ENCODE results near the gene ENTHD1. TPM values are rescaled to one million over a fixed set of nuclear protein-coding genes. Genes with fewer than 3 reads are reported as not detected.
"Not testable (repeated sequence)": the region's sequence is repeated elsewhere in the genome, so short reads cannot be mapped to it uniquely, and the experiment has no call there.

The ENTHD1 gene
- total RNA-seq, 3 donors from 2014 or later = not detected

GRCh38 chr22:39871008-39871798 is 22.4 kb downstream of the ENTHD1 start:
- TF ChIP-seq, protein P1, sequence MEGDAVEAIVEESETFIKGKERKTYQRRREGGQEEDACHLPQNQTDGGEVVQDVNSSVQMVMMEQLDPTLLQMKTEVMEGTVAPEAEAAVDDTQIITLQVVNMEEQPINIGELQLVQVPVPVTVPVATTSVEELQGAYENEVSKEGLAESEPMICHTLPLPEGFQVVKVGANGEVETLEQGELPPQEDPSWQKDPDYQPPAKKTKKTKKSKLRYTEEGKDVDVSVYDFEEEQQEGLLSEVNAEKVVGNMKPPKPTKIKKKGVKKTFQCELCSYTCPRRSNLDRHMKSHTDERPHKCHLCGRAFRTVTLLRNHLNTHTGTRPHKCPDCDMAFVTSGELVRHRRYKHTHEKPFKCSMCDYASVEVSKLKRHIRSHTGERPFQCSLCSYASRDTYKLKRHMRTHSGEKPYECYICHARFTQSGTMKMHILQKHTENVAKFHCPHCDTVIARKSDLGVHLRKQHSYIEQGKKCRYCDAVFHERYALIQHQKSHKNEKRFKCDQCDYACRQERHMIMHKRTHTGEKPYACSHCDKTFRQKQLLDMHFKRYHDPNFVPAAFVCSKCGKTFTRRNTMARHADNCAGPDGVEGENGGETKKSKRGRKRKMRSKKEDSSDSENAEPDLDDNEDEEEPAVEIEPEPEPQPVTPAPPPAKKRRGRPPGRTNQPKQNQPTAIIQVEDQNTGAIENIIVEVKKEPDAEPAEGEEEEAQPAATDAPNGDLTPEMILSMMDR (IDR thresholded peaks at IDR 0.05) = no peak
- no peak for DNase-seq

GRCh38 chr22:39869797-39870196 is 23.8 kb downstream of the ENTHD1 start:
- H3K9me3 ChIP-seq; H3K36me3 ChIP-seq (ENCODE audit: low read depth); H3K4me3 ChIP-seq; intact Hi-C loops (cut with DNase I, micrococcal nuclease); ATAC-seq; DNase-seq; H3K4me1 ChIP-seq (ENCODE audit: low read depth): not testable (repeated sequence)

More at GRCh38 chr22:39871008-39871798, 22.4 kb downstream of the ENTHD1 start:
- Histone ChIP-seq H3K4me3 (no peak overlapping the region), H3K9me3 (no peaks in the 10 kb centered on the region), H3K36me3 (ENCODE audit: low read depth) (no peaks in the 10 kb centered on the region), H3K4me1 (ENCODE audit: low read depth) (no peaks in the 10 kb centered on the region)
- no peak for ATAC-seq
- intact Hi-C loops (cut with DNase I, micrococcal nuclease) = no loop called here

- H3K4me1 ChIP-seq (ENCODE audit: low read depth) = no peaks in the 10 kb centered on the region
- DNase-seq = no peak
- intact Hi-C loops (cut with DNase I, micrococcal nuclease) = no loop called here
These were observed 24.8 kb downstream of the ENTHD1 start for GRCh38 chr22:39868741-39869140.

GRCh38 chr22:39859903-39860588 is 33.5 kb downstream of the ENTHD1 start:
- intact Hi-C loops (cut with DNase I, micrococcal nuclease) = loop anchor here in 1 of 2 donors (10.0 kb wide), 1 partner anchor 55 kb away; no protein-coding TSS in a partner anchor
- Histone ChIP-seq H3K4me1 (ENCODE audit: low read depth) (no peaks in the 10 kb centered on the region), H3K36me3 (ENCODE audit: low read depth) (no peaks in the 10 kb centered on the region), H3K4me3 (no peak overlapping the region), H3K9me3 (no peaks in the 10 kb centered on the region)
- TF ChIP-seq, protein P1 (IDR thresholded peaks at IDR 0.05) = no peak
- DNase-seq = no peak
- ATAC-seq = no peak

More at GRCh38 chr22:39868741-39869140, 24.8 kb downstream of the ENTHD1 start:
- no peak for ATAC-seq
- no peaks in the 10 kb centered on the region for H3K9me3 ChIP-seq
- H3K4me3 ChIP-seq = no peak overlapping the region
- H3K36me3 ChIP-seq (ENCODE audit: low read depth) = no peaks in the 10 kb centered on the region
- TF ChIP-seq, protein P1 (IDR thresholded peaks at IDR 0.05) = no peak

- intact Hi-C loops (cut with DNase I, micrococcal nuclease) = loop anchor here in 1 of 2 donors (10.0 kb wide), 1 partner anchor 58 kb away; no protein-coding TSS in a partner anchor
- Histone ChIP-seq H3K4me3 (no peak overlapping the region), H3K9me3 (no peaks in the 10 kb centered on the region), H3K36me3 (ENCODE audit: low read depth) (no peaks in the 10 kb centered on the region), H3K4me1 (ENCODE audit: low read depth) (no peaks in the 10 kb centered on the region)
- TF ChIP-seq, protein P1 (IDR thresholded peaks at IDR 0.05) = no peak
- no peak for DNase-seq
- ATAC-seq = no peak
These were observed 37.0 kb downstream of the ENTHD1 start for GRCh38 chr22:39856588-39856987.

DNA sequence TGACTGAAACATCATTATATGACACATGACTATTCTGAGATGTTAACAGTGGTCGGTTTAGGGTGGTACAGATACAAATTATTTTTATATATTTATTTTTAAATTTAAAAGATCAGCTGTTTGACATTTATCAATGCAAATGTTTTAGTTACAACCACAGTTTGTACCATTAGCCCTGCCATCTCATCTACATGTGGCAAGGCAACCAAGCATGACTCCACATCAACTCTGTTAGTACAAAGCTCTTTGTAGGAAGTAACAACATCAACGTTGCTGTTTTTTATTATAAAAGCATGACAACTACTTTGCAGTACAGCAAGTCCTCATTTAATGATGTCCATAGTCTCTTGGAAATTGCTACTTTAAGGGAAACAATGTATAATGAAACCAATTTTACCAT is 40.8 kb downstream of the ENTHD1 start:
- intact Hi-C loops (cut with DNase I, micrococcal nuclease) = loop anchor here in 1 of 2 donors (10.0 kb wide), 1 partner anchor 62 kb away; no protein-coding TSS in a partner anchor
- H3K9me3 ChIP-seq = no peaks in the 10 kb centered on the region
- peak; percentile 20 for ATAC-seq
- TF ChIP-seq, protein P1 (IDR thresholded peaks at IDR 0.05) = no peak
- H3K4me3 ChIP-seq = no peak overlapping the region
- H3K4me1 ChIP-seq (ENCODE audit: low read depth) = no peaks in the 10 kb centered on the region
- no peaks in the 10 kb centered on the region for H3K36me3 ChIP-seq (ENCODE audit: low read depth)
- no peak for DNase-seq

Data from mucosa of descending colon (tissue), 3 donors.